GM12878 (cell line): Measurements from ENCODE around the gene PLA2G2E. TPM values are rescaled to one million over a fixed set of nuclear protein-coding genes. Genes with fewer than 3 reads are reported as not detected.

Experiments used
- ATAC-seq: fragments of 200-7000 bp; cut with Tn5 transposase; 3 replicates; pipeline ENCODE4 v1.9.1; 2020; ENCODE audit warnings: mild to moderate bottlenecking, moderate library complexity
- BruUV-seq: library from RNA; stranded (reverse); fragments of 400-500 nt; replicated peaks from 2 replicates; lab custom pipeline; 2021; lab: Mats Ljungman, UMichigan
- CTCF ChIA-PET: fragments of 300-600 bp; sonication (Branson Sonifier 250); formaldehyde crosslinking; extraction: SDS; loops from one replicate; lab custom pipeline; 2021; ENCODE audit warnings: inconsistent platforms; lab: Yijun Ruan, JAX
- POLR2A ChIA-PET: fragments of 350-600 bp; formaldehyde crosslinking; extraction: SDS; loops from one replicate; lab custom pipeline; 2021; ENCODE audit warnings: inconsistent platforms; lab: Charles Lee
- RAD21 ChIA-PET: fragments of 300-600 bp; sonication (Branson Sonifier 250); formaldehyde crosslinking; loops from one replicate; lab custom pipeline; 2023; ENCODE audit warnings: antibody characterized with exemption; ENCODE audit not compliant: unreplicated experiment; lab: Charles Lee
- SMC1A ChIA-PET: fragments of 300-600 bp; sonication (Branson Sonifier 250); formaldehyde crosslinking; loops from one replicate; lab custom pipeline; 2023; ENCODE audit not compliant: unreplicated experiment, uncharacterized antibody; lab: Charles Lee
- DNase-seq: peaks from one replicate; pipeline ENCODE4 v3.0.0-alpha.2; 2011; ENCODE audit warnings: low read depth, low spot score
- FAIRE-seq: peaks from 3 replicates; lab custom pipeline; 2011; peaks lifted over from hg19 to GRCh38; lab: Jason Lieb, UNC
- H2AFZ ChIP-seq: 2 replicates; pipeline ENCODE4 v1.6.0; 2011; ENCODE audit warnings: low read depth, low read length, control low read depth; ENCODE audit not compliant: control insufficient read depth
- H3K27ac ChIP-seq: 2 replicates; pipeline ENCODE4 v1.5.1; 2011; ENCODE audit warnings: control low read depth; ENCODE audit not compliant: control insufficient read depth, insufficient read depth
- H3K27me3 ChIP-seq, 2 experiments: replicated peaks in 1 of 2; 2 replicates each; pipeline versions ENCODE4 v1.6.0 to v1.6.1; 2011; ENCODE audit warnings: low read length in 1 of 2; ENCODE audit not compliant: control insufficient read depth in 2 of 2, insufficient read depth in 2 of 2
- H3K36me3 ChIP-seq, 2 experiments: 2 replicates each; pipeline ENCODE4 v1.5.1; 2011; ENCODE audit warnings: low read length in 1 of 2; ENCODE audit not compliant: control insufficient read depth in 2 of 2, insufficient read depth in 2 of 2
- H3K4me1 ChIP-seq: 2 replicates; pipeline ENCODE4 v1.6.1; 2011; ENCODE audit warnings: mild to moderate bottlenecking, low read length, moderate library complexity, mixed read lengths; ENCODE audit not compliant: control insufficient read depth, insufficient read depth
- H3K4me2 ChIP-seq: 2 replicates; pipeline ENCODE4 v1.6.0; 2011; ENCODE audit warnings: control low read depth; ENCODE audit not compliant: control insufficient read depth, insufficient read depth
- H3K4me3 ChIP-seq: fragments of 200-600 bp; sonication (generic); 2 replicates; pipeline ENCODE4 v1.5.1; 2016
- H3K79me2 ChIP-seq: 2 replicates; pipeline ENCODE4 v1.6.0; 2011; ENCODE audit warnings: low read length; ENCODE audit not compliant: control insufficient read depth, insufficient read depth
- H3K9ac ChIP-seq: 2 replicates; pipeline ENCODE4 v1.8.0; 2011; ENCODE audit warnings: low read length, control low read depth, mixed read lengths; ENCODE audit not compliant: control insufficient read depth, insufficient read depth
- H3K9me3 ChIP-seq: replicated peaks from 3 replicates; pipeline ENCODE4 v1.5.1; 2011; ENCODE audit warnings: mild to moderate bottlenecking, low read length; ENCODE audit not compliant: control insufficient read depth, insufficient read depth
- H4K20me1 ChIP-seq: 2 replicates; pipeline ENCODE4 v1.6.0; 2011; ENCODE audit not compliant: control insufficient read depth, insufficient read depth
- BACH1 ChIP-seq: fragments of 450-650 bp; IDR thresholded peaks from 2 replicates; pipeline ENCODE4 v1.6.1; 2017; ENCODE audit warnings: mild to moderate bottlenecking, borderline replicate concordance
- BCL3 ChIP-seq: IDR thresholded peaks from 2 replicates; pipeline ENCODE4 v1.6.1; 2011; ENCODE audit warnings: borderline replicate concordance, low read depth, mild to moderate bottlenecking, moderate library complexity, low read length; ENCODE audit not compliant: insufficient read depth, poor library complexity, severe bottlenecking
- BMI1 ChIP-seq: fragments of 450-650 bp; IDR thresholded peaks from 2 replicates; pipeline ENCODE4 v1.6.1; 2016; ENCODE audit warnings: mild to moderate bottlenecking, moderate library complexity, borderline replicate concordance
- BRCA1 ChIP-seq: IDR thresholded peaks from 2 replicates; pipeline ENCODE4 v1.6.1; 2011; ENCODE audit warnings: low read depth, low read length, improper control_type of control experiment
- CHD1 ChIP-seq: IDR thresholded peaks from 2 replicates; pipeline ENCODE4 v1.6.1; 2012; ENCODE audit warnings: low read depth, low read length, improper control_type of control experiment
- CREB1 ChIP-seq: IDR thresholded peaks from 2 replicates; pipeline ENCODE4 v1.6.1; 2012; ENCODE audit warnings: low read depth, mild to moderate bottlenecking, inconsistent platforms
- FOXM1 ChIP-seq: IDR thresholded peaks from 2 replicates; pipeline ENCODE4 v1.6.1; 2012; ENCODE audit warnings: low read depth, mild to moderate bottlenecking, inconsistent platforms, low read length, moderate library complexity
- GABPA ChIP-seq: IDR thresholded peaks from 2 replicates; pipeline ENCODE4 v1.6.1; 2014; ENCODE audit warnings: antibody characterized with exemption, low read depth, mild to moderate bottlenecking, inconsistent platforms
- MXI1 ChIP-seq: fragments of 150-350 bp; IDR thresholded peaks from 2 replicates; pipeline ENCODE4 v1.6.1; 2011; ENCODE audit warnings: low read depth, mild to moderate bottlenecking, inconsistent platforms, low read length, improper control_type of control experiment
- NBN ChIP-seq: fragments of 450-650 bp; IDR thresholded peaks from 2 replicates; pipeline ENCODE4 v1.6.1; 2016
- RELB ChIP-seq: fragments of 450-650 bp; IDR thresholded peaks from 2 replicates; pipeline ENCODE4 v1.6.1; 2017; ENCODE audit warnings: low read depth, mild to moderate bottlenecking, moderate library complexity
- SMARCA5 ChIP-seq: fragments of 450-650 bp; IDR thresholded peaks from 2 replicates; pipeline ENCODE4 v1.6.1; 2017; ENCODE audit warnings: mild to moderate bottlenecking
- STAT1 ChIP-seq: fragments of 450-650 bp; conservative IDR thresholded peaks from 2 replicates; pipeline ENCODE4 v1.6.1; 2014; ENCODE audit warnings: antibody characterized with exemption, mild to moderate bottlenecking
- TCF7 ChIP-seq: IDR thresholded peaks from 2 replicates; pipeline ENCODE4 v1.6.1; 2014; ENCODE audit warnings: antibody characterized with exemption, borderline replicate concordance
- WRNIP1 ChIP-seq: IDR thresholded peaks from 2 replicates; pipeline ENCODE4 v1.6.1; 2011; ENCODE audit warnings: low read depth, low read length, improper control_type of control experiment, borderline replicate concordance
- ZBTB33 ChIP-seq: fragments of 450-650 bp; IDR thresholded peaks from 2 replicates; pipeline ENCODE4 v1.6.1; 2017; ENCODE audit warnings: mild to moderate bottlenecking
- ZNF687 ChIP-seq: fragments of 450-650 bp; IDR thresholded peaks from 2 replicates; pipeline ENCODE4 v1.6.1; 2017; ENCODE audit warnings: mild to moderate bottlenecking, moderate library complexity
- ZSCAN29 ChIP-seq: fragments of 450-650 bp; IDR thresholded peaks from 2 replicates; pipeline ENCODE4 v1.6.1; 2017; ENCODE audit warnings: mild to moderate bottlenecking, moderate library complexity
- WGBS: methylation state at CpG from one replicate; pipeline ENCODE4 v1.1.6; 2016; ENCODE audit warnings: low lambda C conversion rate; ENCODE audit not compliant: insufficient replicate concordance, insufficient coverage; ENCODE audit errors: missing lambda C conversion rate; 5-methylcytosine and 5-hydroxymethylcytosine counted together
- in situ Hi-C: fragments of 300-500 bp; cut with MboI; formaldehyde crosslinking; loops from 9 replicates; pipeline ENCODE4 v1.14.3; 2018; ENCODE audit warnings: mixed read lengths
- intact Hi-C: fragments of 100-400 bp; cut with micrococcal nuclease; formaldehyde crosslinking; loops from one replicate; pipeline ENCODE4 v1.14.2; 2022; ENCODE audit not compliant: unreplicated experiment
- polyA plus RNA-seq, 11 experiments: library from polyadenylated mRNA; depleted of rRNA in 4 of 11; unstranded in 6 of 11; stranded (reverse) in 5 of 11; fragments of >200 nt; fragmentation: Nextera tagmentation in 4 of 11; fragmentation: Illumina TruSeq in 1 of 11; extraction: Ambion mirVana in 4 of 11; extraction: Trizol in 1 of 11; gene quantifications; 1 replicate in 1 of 11; 2 replicates in 10 of 11; pipeline versions ENCODE4 v1.2.1 to v1.2.3, GENCODE V29; 2011 to 2016; ENCODE audit warnings: inconsistent platforms in 2 of 11, missing spikeins in 2 of 11, low read depth in 1 of 11
- total RNA-seq, 4 experiments: library from RNA; depleted of rRNA in 3 of 4; stranded (reverse); fragments of >200 nt in 3 of 4; fragmentation: Illumina TruSeq in 1 of 4; extraction: Trizol in 1 of 4; gene quantifications; 2 replicates each; pipeline versions ENCODE4 v1.2.1 to v1.2.3, GENCODE V29; 2013 to 2021

The PLA2G2E gene
- total and polyA plus RNA-seq, 10 of the 15 experiments (the other 5 are each of a cell fraction or from before 2014, with no cell fraction given) = not detected

- H3K27me3 ChIP-seq = no peaks in the 10 kb centered on the region
- POLR2A ChIA-PET = no interaction called here
- intact Hi-C loops = no loop called here
- no peak overlapping the region for H3K4me2 ChIP-seq
- in situ Hi-C loops = no loop called here
- peaks cover 16 to 41% of the 10 kb centered on the region in 2 experiments for H3K36me3 ChIP-seq
- no peak overlapping the region for H3K9ac ChIP-seq
- no peaks in the 10 kb centered on the region for H3K79me2 ChIP-seq
- no peak overlapping the region for H3K27ac ChIP-seq
- 99% methylated on average over 5 of the region's 5 CpGs for WGBS
- no TSS peak for BruUV-seq
- no peak overlapping the region for H3K4me3 ChIP-seq
- no peaks in the 10 kb centered on the region for H4K20me1 ChIP-seq
- SMC1A ChIA-PET = no interaction called here
- RAD21 ChIA-PET = no interaction called here
- CTCF ChIA-PET = interaction anchor here (1.1 to 2.0 kb wide), 5 partner anchors 12 to 286 kb away, joined by 3 to 5 read pairs (median 3); partner anchors contain the start of genes OTUD3 and PLA2G2E
- no peak for DNase-seq
- no peaks in the 10 kb centered on the region for H3K9me3 ChIP-seq
- H2AFZ ChIP-seq = no peak overlapping the region
- H3K4me1 ChIP-seq = no peaks in the 10 kb centered on the region
- no peak for FAIRE-seq
- ATAC-seq = no peak
- TF ChIP-seq ZBTB33 (no peak), ZNF687 (no peak), BACH1 (no peak), BRCA1 (no peak), BCL3 (no peak), CREB1 (no peak), MXI1 (no peak), SMARCA5 (no peak), GABPA (no peak), CHD1 (no peak), ZSCAN29 (no peak), BMI1 (no peak), WRNIP1 (no peak), TCF7 (no peak), FOXM1 (no peak), NBN (no peak), STAT1 (no peak), RELB (no peak)
These were observed 14.0 kb downstream of the PLA2G2E start for GRCh38 chr1:19909392-19909791.
